Endothelial cell of umbilical vein (primary cell): ENCODE results near the gene MTPN. TPM values are rescaled to one million over a fixed set of nuclear protein-coding genes. Genes with fewer than 3 reads are reported as not detected.

ENCODE experiments used
- BruUV-seq: library from RNA; stranded (reverse); fragments of 400-500 nt; replicated peaks from 2 replicates; lab custom pipeline; 2021; lab: Mats Ljungman, UMichigan
- CTCF ChIA-PET: fragments of 300-600, 350-600 bp; sonication (Branson Sonifier 250); formaldehyde crosslinking; loops from one replicate; lab custom pipeline; 2021; ENCODE audit warnings: antibody characterized with exemption, inconsistent platforms; lab: Charles Lee
- POLR2A ChIA-PET: fragments of 300-600, 350-600 bp; sonication (Branson Sonifier 250); formaldehyde crosslinking; loops from one replicate; lab custom pipeline; 2021; ENCODE audit warnings: antibody characterized with exemption, inconsistent platforms; lab: Charles Lee
- DNase-seq: peaks from one replicate; pipeline ENCODE4 v3.0.0-alpha.2; 2011; ENCODE audit warnings: low read depth, low spot score
- FAIRE-seq: peaks from 2 replicates; lab custom pipeline; 2011; peaks lifted over from hg19 to GRCh38; lab: Jason Lieb, UNC
- H2AFZ ChIP-seq: 2 replicates; pipeline ENCODE4 v1.6.0; 2012; ENCODE audit warnings: low read depth, low read length, control low read depth, inconsistent platforms
- H3K27ac ChIP-seq: 2 replicates; pipeline ENCODE4 v1.5.1; 2011; ENCODE audit warnings: low read depth, mild to moderate bottlenecking, control low read depth, low read length, moderate library complexity; ENCODE audit not compliant: insufficient read depth
- H3K27me3 ChIP-seq, 2 experiments: 2 replicates each; pipeline versions ENCODE4 v1.6.0 to v1.6.1; 2011; ENCODE audit warnings: low read length in 2 of 2, mixed read lengths in 1 of 2; ENCODE audit not compliant: control insufficient read depth in 2 of 2, insufficient read depth in 2 of 2
- H3K36me3 ChIP-seq, 2 experiments: 2 replicates in 1 of 2; 3 replicates in 1 of 2; pipeline ENCODE4 v1.5.1; 2011; ENCODE audit warnings: low read length in 2 of 2, mild to moderate bottlenecking in 1 of 2, moderate library complexity in 1 of 2; ENCODE audit not compliant: control insufficient read depth in 2 of 2, insufficient read depth in 2 of 2; ENCODE audit errors: extremely low read depth in 1 of 2
- H3K4me1 ChIP-seq: 3 replicates; pipeline ENCODE4 v1.5.1; 2011; ENCODE audit warnings: mild to moderate bottlenecking, low read length; ENCODE audit not compliant: control insufficient read depth, insufficient read depth; ENCODE audit errors: extremely low read depth
- H3K4me2 ChIP-seq: 2 replicates; pipeline ENCODE4 v1.6.1; 2011; ENCODE audit warnings: low read length, control low read depth, mixed read lengths; ENCODE audit not compliant: insufficient read depth
- H3K4me3 ChIP-seq, 3 experiments: fragments of 200-600 bp in 1 of 3; sonication (generic), shearing (Covaris generic) in 1 of 3; replicated peaks in 1 of 3; 2 replicates each; pipeline ENCODE4 v1.5.1; 2011 to 2016; ENCODE audit warnings: control low read depth in 3 of 3, low read length in 3 of 3, mild to moderate bottlenecking in 2 of 3, inconsistent platforms in 1 of 3, low read depth in 1 of 3, moderate library complexity in 1 of 3; ENCODE audit not compliant: insufficient read depth in 1 of 3
- H3K79me2 ChIP-seq: 2 replicates; pipeline ENCODE4 v1.6.0; 2012; ENCODE audit warnings: low read length, inconsistent platforms; ENCODE audit not compliant: control insufficient read depth, insufficient read depth
- H3K9ac ChIP-seq: replicated peaks from 2 replicates; pipeline ENCODE3; 2011; ENCODE audit warnings: low read length, control low read depth; ENCODE audit not compliant: insufficient read depth; ENCODE audit errors: extremely low read depth
- H3K9me1 ChIP-seq: replicated peaks from 3 replicates; pipeline ENCODE4 v1.6.0; 2011; ENCODE audit warnings: mild to moderate bottlenecking, low read length; ENCODE audit not compliant: control insufficient read depth, insufficient read depth; ENCODE audit errors: extremely low read depth
- H3K9me3 ChIP-seq: replicated peaks from 2 replicates; pipeline ENCODE4 v1.5.1; 2012; ENCODE audit warnings: low read length, inconsistent platforms; ENCODE audit not compliant: control insufficient read depth, insufficient read depth
- H4K20me1 ChIP-seq: replicated peaks from 2 replicates; pipeline ENCODE3; 2011; ENCODE audit warnings: mild to moderate bottlenecking, low read length; ENCODE audit not compliant: control insufficient read depth, insufficient read depth; ENCODE audit errors: extremely low read depth
- EZH2 ChIP-seq: IDR thresholded peaks from 2 replicates; pipeline ENCODE4 v1.6.1; 2012; ENCODE audit warnings: borderline replicate concordance, low read depth, mild to moderate bottlenecking, moderate library complexity, low read length, inconsistent platforms; ENCODE audit not compliant: severe bottlenecking
- FOS ChIP-seq: IDR thresholded peaks from 2 replicates; pipeline ENCODE4 v1.6.1; 2011; ENCODE audit warnings: mild to moderate bottlenecking, low read length, moderate library complexity, borderline replicate concordance; ENCODE audit not compliant: insufficient read depth
- GATA2 ChIP-seq: IDR thresholded peaks from 2 replicates; pipeline ENCODE4 v1.7.0; 2011; ENCODE audit warnings: low read depth, mild to moderate bottlenecking, moderate library complexity, mixed read lengths, low read length; ENCODE audit not compliant: insufficient read length, insufficient read depth
- JUN ChIP-seq: IDR thresholded peaks from 2 replicates; pipeline ENCODE4 v1.6.1; 2011; ENCODE audit warnings: borderline replicate concordance, low read depth; ENCODE audit not compliant: insufficient read length, insufficient read depth
- MYC ChIP-seq: IDR thresholded peaks from one replicate; pipeline ENCODE4 v1.6.1; 2011; ENCODE audit warnings: mild to moderate bottlenecking, low read depth, low read length
- POLR2A ChIP-seq: IDR thresholded peaks from 2 replicates; pipeline ENCODE4 v1.6.1; 2012; ENCODE audit warnings: low read depth, mild to moderate bottlenecking, control low read depth, low read length
- POLR2AphosphoS5 ChIP-seq: IDR thresholded peaks from 2 replicates; pipeline ENCODE4 v1.6.1; 2012; ENCODE audit warnings: low read depth, mild to moderate bottlenecking, control low read depth, low read length, moderate library complexity; ENCODE audit not compliant: insufficient read depth
- dilution Hi-C: fragments of 300-500 bp; cut with MboI; formaldehyde crosslinking; loops from one replicate; pipeline ENCODE4 v1.15.0; 2019; ENCODE audit warnings: low sequenced_read_pairs; ENCODE audit not compliant: extremely low pct_ligation_motif_present
- intact Hi-C: fragments of 100-400 bp; cut with micrococcal nuclease; formaldehyde crosslinking; loops from one replicate; pipeline ENCODE4 v1.10.0; 2022
- polyA plus RNA-seq, 4 experiments: library from polyadenylated mRNA; depleted of rRNA in 3 of 4; stranded (reverse) in 3 of 4; unstranded in 1 of 4; fragments of >200 nt; gene quantifications; 2 replicates each; pipeline versions ENCODE4 v1.2.1 to v1.2.3, GENCODE V29; 2011 to 2012; ENCODE audit warnings: missing spikeins in 1 of 4
- total RNA-seq: library from RNA; stranded (reverse); gene quantifications from 2 replicates; pipeline ENCODE4 v1.2.3, GENCODE V29; 2021
- TF ChIP-seq, protein P1 (sequence below): IDR thresholded peaks from 2 replicates; pipeline ENCODE4 v1.6.1; 2011; ENCODE audit not compliant: insufficient read depth, insufficient read length
- TF ChIP-seq, protein P2 (sequence below), 2 donors: IDR thresholded peaks; 1 replicate in 1 of 2; 2 replicates in 1 of 2; pipeline ENCODE4 v1.5.1; 2011; ENCODE audit warnings: low read length in 2 of 2, mild to moderate bottlenecking in 2 of 2, moderate library complexity in 2 of 2, control low read depth in 1 of 2, inconsistent platforms in 1 of 2, low read depth in 1 of 2; ENCODE audit not compliant: insufficient read depth in 1 of 2; ENCODE audit errors: extremely low read depth in 1 of 2

The MTPN gene
- total and polyA plus RNA-seq, 2 donors (not counting 3 experiments of a cell fraction or from before 2014, with no cell fraction given) = 58.1 to 174 TPM

DNA sequence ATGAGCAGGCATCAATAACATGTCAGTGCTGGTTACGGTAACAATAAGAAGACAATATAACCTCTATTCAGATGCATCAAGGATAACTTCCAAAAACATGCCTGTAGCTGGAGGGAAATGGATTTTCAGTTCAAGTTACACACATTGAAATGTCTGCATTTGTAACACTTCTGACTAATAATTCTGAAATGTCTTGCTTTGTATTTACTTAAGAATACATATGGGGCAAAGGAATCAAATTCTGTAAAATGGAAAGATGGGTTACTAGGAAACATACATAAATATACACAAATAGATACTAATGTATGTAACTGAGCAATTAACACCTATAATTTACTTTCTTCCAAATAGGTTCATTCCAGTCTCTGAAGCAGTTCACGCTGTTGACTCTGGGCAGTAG is 18.6 kb upstream of the MTPN start:
- no peak overlapping the region for H3K4me2 ChIP-seq
- FAIRE-seq (no peak), DNase-seq (no peak)
- H3K4me3 ChIP-seq = no peak overlapping the region
- POLR2A ChIA-PET = no interaction called here
- H3K9ac ChIP-seq = no peak overlapping the region
- no peaks in the 10 kb centered on the region for H3K9me1 ChIP-seq
- no peak for TF ChIP-seq POLR2A
- TF ChIP-seq MYC = no peak
- TF ChIP-seq POLR2AphosphoS5 = no peak
- TF ChIP-seq EZH2 = no peak
- TF ChIP-seq JUN = no peak
- TF ChIP-seq GATA2 = no peak
- TF ChIP-seq, protein P1, sequence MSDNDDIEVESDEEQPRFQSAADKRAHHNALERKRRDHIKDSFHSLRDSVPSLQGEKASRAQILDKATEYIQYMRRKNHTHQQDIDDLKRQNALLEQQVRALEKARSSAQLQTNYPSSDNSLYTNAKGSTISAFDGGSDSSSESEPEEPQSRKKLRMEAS = no peak
- TF ChIP-seq, protein P2, sequence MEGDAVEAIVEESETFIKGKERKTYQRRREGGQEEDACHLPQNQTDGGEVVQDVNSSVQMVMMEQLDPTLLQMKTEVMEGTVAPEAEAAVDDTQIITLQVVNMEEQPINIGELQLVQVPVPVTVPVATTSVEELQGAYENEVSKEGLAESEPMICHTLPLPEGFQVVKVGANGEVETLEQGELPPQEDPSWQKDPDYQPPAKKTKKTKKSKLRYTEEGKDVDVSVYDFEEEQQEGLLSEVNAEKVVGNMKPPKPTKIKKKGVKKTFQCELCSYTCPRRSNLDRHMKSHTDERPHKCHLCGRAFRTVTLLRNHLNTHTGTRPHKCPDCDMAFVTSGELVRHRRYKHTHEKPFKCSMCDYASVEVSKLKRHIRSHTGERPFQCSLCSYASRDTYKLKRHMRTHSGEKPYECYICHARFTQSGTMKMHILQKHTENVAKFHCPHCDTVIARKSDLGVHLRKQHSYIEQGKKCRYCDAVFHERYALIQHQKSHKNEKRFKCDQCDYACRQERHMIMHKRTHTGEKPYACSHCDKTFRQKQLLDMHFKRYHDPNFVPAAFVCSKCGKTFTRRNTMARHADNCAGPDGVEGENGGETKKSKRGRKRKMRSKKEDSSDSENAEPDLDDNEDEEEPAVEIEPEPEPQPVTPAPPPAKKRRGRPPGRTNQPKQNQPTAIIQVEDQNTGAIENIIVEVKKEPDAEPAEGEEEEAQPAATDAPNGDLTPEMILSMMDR (IDR thresholded peaks at IDR 0.05; ENCODE audit: extremely low read depth in 1 of 2, insufficient read depth in 1 of 2, low read depth in 1 of 2, low read length in 2 of 2) = no peak
- TF ChIP-seq FOS = no peak
- no peaks in the 10 kb centered on the region for H3K4me1 ChIP-seq
- H3K9me3 ChIP-seq = no peaks in the 10 kb centered on the region
- H3K36me3 ChIP-seq = no peaks in the 10 kb centered on the region
- BruUV-seq = no TSS peak
- H2AFZ ChIP-seq = no peak overlapping the region
- no peaks in the 10 kb centered on the region for H4K20me1 ChIP-seq
- H3K79me2 ChIP-seq = no peaks in the 10 kb centered on the region
- dilution Hi-C loops = no loop called here
- H3K27ac ChIP-seq = no peak overlapping the region
- peaks cover 0 to 2% of the 10 kb centered on the region in 2 experiments for H3K27me3 ChIP-seq
- CTCF ChIA-PET = interaction anchor here (2.1 kb wide), 1 partner anchor 13 kb away, joined by 5 read pairs; no protein-coding TSS in a partner anchor
- intact Hi-C loops = no loop called here
